Measurements from ENCODE around the gene GALNT14.

Gene GALNT14

DNA sequence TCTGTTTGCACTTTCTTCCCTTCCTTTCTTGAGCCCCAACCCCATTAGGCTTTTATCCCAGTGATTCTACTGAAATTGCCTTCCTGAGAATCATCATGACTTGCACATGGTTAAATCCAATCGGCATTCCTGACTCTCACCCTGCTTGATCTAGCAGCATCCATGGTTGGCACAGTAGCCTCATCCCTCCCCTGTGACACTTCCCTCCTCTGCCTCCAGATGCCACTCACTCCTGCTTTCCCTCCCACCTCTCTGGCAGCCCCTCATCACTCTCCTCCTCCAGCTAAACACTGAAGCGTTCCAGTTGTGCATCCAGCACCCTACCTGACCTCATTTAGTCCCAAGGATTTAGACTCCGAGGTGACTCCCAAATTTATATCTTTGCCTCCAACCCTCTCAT is 114.7 kb downstream of the GALNT14 start:
- DNase-seq (ENCODE audit: low read depth): no peak
- TF ChIP-seq, protein P1, sequence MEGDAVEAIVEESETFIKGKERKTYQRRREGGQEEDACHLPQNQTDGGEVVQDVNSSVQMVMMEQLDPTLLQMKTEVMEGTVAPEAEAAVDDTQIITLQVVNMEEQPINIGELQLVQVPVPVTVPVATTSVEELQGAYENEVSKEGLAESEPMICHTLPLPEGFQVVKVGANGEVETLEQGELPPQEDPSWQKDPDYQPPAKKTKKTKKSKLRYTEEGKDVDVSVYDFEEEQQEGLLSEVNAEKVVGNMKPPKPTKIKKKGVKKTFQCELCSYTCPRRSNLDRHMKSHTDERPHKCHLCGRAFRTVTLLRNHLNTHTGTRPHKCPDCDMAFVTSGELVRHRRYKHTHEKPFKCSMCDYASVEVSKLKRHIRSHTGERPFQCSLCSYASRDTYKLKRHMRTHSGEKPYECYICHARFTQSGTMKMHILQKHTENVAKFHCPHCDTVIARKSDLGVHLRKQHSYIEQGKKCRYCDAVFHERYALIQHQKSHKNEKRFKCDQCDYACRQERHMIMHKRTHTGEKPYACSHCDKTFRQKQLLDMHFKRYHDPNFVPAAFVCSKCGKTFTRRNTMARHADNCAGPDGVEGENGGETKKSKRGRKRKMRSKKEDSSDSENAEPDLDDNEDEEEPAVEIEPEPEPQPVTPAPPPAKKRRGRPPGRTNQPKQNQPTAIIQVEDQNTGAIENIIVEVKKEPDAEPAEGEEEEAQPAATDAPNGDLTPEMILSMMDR (IDR thresholded peaks at IDR 0.05; ENCODE audit: insufficient read depth, low read depth, low read length, missing control alignments): no peak

DNA sequence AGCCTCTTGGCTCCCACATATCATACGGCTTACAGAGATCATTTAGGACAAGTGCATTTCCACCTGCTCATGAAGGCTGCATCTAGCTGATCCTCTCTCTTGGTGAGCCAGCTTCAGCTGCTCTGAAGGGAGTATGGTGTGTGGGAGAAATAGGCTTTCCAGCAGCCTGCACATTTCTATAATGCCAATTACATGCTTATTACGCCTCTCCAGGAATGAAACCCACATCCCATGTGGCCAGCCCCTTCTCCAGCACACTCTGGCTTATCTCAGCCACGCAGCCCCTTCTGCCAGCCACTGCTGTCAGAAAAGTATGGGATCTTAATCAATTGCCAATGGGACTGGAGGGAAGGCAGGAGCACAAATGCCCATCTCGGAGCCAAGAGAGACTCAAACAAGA is 117.5 kb downstream of the GALNT14 start:
- TF ChIP-seq, protein P1 (IDR thresholded peaks at IDR 0.05; ENCODE audit: insufficient read depth, low read depth, low read length, missing control alignments): no peak
- no peak for DNase-seq (ENCODE audit: low read depth)
- no peak overlapping the region for H3K4me3 ChIP-seq (ENCODE audit: low read depth, low read length)

More for the DNA sequence above, 114.7 kb downstream of the GALNT14 start:
- no peak overlapping the region for H3K4me3 ChIP-seq (ENCODE audit: low read depth, low read length)

- no peak overlapping the region for H3K4me3 ChIP-seq (ENCODE audit: low read depth, low read length)
- peak; percentile 9 for DNase-seq (ENCODE audit: low read depth)
- TF ChIP-seq, protein P1 (IDR thresholded peaks at IDR 0.05; ENCODE audit: insufficient read depth, low read depth, low read length, missing control alignments): no peak
These were observed 120.0 kb downstream of the GALNT14 start for GRCh38 chr2:31018280-31018679.

GRCh38 chr2:31016648-31017047 is 121.6 kb downstream of the GALNT14 start:
- TF ChIP-seq, protein P1 (IDR thresholded peaks at IDR 0.05; ENCODE audit: insufficient read depth, low read depth, low read length, missing control alignments): no peak
- no peak overlapping the region for H3K4me3 ChIP-seq (ENCODE audit: low read depth, low read length)
- DNase-seq (ENCODE audit: low read depth): no peak

DNA sequence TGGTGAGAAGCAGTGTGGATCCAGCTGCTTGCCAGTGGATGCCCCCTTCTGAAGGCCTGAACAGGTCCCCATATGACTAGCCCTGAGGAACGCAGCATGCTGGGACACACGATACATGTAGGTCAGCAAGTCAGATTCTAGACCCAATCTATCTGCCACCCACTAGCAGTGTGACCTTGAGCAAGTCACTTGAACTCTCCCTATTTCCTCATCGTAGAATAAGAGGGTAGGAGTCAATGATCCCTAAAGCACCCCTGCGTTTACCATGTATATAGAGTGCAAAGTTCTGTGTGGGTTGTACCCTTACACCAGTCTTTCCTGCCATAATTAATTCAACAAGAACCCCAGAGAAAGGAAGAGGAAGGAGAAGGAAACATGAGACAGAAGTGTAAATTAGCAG is 123.7 kb downstream of the GALNT14 start:
- no peak for DNase-seq (ENCODE audit: low read depth)
- no peak overlapping the region for H3K4me3 ChIP-seq (ENCODE audit: low read depth, low read length)
- TF ChIP-seq, protein P1 (IDR thresholded peaks at IDR 0.05; ENCODE audit: insufficient read depth, low read depth, low read length, missing control alignments): no peak

DNA sequence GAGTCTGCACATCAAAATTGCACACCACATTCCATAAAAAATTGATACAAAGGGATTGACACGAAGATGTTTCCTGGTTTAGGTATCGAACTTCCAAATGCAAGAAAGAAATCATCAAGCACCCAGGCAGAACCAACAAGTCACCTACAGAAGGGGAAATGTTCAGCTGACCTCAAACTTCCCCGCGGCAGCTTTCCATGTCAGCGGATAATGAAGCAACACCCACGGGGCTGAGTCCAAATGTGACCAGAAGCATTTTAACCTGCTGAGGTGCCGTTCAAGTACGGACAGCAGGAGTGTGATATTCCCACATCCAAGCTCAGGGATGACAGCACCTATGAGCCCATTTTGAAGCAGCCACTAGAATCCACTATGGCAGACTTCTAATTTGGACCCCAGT is 124.9 kb downstream of the GALNT14 start:
- no peak for DNase-seq (ENCODE audit: low read depth)
- no peak overlapping the region for H3K4me3 ChIP-seq (ENCODE audit: low read depth, low read length)
- TF ChIP-seq, protein P1 (IDR thresholded peaks at IDR 0.05; ENCODE audit: insufficient read depth, low read depth, low read length, missing control alignments): no peak

DNA sequence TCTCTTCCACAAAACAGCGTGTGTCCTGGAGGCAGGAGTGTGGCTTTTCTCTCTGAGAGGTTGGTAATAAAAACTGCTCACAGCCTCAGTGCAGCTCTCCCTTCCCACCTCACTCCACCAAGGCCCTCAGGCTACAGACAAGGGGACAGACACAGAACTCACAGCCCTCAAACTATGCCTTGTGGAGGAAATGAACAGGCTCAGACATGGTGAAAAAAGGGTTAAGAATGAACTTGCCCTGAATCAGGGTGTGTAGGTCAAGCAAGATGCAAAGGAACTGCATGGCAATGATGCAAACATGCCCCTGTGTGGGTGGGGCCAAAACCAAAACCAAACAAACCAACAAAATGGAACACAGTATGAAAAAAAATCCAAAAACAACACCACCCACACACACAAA is 125.8 kb downstream of the GALNT14 start:
- no peak overlapping the region for H3K4me3 ChIP-seq (ENCODE audit: low read depth, low read length)
- DNase-seq (ENCODE audit: low read depth): no peak
- TF ChIP-seq, protein P1 (IDR thresholded peaks at IDR 0.05; ENCODE audit: insufficient read depth, low read depth, low read length, missing control alignments): no peak
